GM21576 (cell line): ENCODE measurements around the gene PSAP.
A peak's percentile ranks its signal among the peaks of the same experiment; 100 is the strongest.

Experiments used
- ATAC-seq: cut with Tn5 transposase; IDR thresholded peaks from one replicate; pipeline ENCODE4 v1.9.1; 2021; ENCODE audit warnings: mild to moderate bottlenecking, moderate library complexity; ENCODE audit not compliant: unreplicated experiment

PSAP gene

DNA sequence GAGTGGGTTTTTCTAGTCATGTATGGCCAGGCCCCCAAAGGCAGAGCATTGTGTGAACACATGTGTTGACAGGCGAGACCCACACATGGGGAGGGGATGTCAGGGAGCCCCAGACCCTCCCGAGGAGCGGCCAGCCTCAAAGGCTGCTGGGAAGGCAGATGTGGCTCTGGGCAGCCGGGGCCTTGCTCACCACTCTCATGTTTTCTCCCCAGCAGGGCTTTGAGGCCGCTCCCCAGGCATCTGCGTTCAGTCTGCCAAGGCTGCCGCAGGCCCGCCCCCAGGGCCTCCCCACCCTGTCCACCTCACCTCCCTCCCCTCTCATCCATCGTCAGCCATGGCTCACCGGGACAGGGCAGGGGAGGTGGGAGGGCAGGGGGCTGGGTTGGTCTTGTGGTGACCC is 61.2 kb downstream of the PSAP start:
- ATAC-seq = no peak

DNA sequence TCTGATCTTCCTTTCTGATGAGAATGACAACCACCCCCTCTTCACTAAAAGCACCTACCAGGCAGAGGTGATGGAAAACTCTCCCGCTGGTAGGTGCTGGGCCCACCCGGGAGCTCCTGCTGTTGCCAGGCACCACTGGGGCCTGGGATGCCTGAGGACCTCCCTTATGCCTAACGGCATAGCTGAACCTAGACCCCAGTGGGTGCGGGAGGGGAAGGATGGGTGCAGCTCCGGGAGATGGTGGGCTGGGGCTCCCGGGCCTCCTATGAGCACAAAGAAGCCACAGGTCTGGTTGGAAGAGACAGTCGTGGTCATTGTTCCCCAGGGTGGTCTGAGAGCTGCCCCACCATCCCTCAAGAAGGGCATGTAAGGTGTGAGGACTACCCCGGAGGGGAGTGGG is 62.1 kb downstream of the PSAP start:
- no peak for ATAC-seq

DNA sequence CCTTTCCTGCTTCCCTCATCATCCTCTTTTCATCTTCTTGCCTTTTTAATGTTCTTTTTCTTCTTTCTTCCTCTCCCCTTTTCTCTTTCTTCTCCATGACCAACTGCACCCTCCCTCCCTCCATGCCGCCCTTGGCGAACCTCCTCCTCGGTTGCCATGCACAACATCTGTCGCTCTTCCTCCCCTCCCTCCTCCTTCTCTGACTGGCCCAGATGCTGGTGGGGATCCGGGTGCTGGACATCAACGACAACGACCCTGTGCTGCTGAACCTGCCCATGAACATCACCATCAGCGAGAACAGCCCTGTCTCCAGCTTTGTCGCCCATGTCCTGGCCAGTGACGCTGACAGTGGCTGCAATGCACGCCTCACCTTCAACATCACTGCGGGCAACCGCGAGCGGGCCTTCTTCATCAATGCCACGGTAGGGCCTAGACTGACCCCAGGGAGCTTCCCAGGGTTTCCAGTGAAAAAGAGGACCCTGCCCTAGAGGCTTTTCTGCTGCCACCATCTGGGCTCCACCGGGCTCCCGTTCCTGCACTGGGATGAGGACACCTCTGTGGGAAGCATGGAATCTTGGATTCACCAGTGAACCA is 66.3 kb downstream of the PSAP start:
- no peak for ATAC-seq

- ATAC-seq = no peak
Observed at GRCh38 chr10:71783917-71784678, 67.0 kb downstream of the PSAP start.

DNA sequence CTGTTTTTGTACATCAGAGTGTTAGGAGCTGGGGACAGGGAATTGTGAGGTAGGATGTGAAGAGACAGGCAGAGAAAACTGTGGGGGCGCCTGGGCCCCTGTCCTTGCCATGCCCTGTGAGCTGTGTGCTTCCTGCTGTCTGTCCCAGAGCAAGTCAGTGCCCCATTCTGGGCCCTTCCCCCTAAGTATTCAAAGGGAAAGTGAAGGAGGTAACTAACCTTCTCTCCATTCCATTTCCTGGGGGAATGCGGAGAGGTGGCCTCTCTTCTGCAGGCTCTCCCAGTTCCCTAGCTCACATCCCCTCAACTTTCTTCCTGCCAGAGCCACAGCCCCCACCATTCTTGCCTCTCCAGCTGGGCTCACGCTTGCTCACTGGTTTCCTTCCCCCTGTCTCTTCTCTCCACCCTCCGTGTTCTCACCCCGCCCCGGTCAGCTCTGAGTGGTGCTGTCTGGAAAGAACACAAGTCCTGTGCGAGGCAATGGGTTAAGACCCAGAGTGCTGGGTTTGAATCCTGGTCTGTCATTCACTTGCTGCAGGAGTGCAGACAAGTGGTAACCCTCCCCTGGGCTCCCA is 68.0 kb downstream of the PSAP start:
- no peak for ATAC-seq

DNA sequence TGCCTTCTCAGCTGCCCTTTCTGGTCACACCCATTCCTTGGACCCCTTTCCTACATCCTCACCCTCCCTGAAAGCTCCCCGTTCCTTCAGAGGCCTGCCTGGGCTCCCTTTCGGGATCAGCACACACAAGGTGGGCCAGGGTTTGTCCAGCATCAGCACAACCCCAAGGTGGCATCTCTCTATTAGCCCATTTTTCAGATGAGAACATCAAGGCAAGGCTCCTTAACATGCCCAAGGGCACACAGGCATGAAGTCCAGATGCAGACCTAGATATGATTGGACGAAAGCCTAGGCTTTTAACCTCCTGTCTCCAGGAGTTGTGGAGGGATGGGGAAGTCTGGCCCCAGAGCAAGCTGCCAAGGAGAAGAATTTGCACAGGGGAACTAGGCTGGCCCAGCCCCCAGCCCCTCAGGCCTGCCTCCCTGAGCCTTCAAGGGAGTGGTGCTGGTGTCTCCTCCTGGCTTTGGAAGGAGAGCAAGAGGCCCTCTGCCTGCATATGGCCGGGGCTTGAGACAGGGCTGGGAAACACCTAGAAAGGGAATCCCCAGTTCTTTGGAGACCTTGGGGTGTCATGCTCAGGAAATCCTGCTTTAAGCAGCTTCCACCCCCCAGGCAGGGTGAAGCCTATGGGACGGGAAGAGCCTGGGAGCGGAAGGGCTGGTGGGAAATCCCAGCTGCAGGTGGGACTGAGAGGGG is 68.7 kb downstream of the PSAP start:
- ATAC-seq = no peak

GRCh38 chr10:71780719-71781118 is 70.3 kb downstream of the PSAP start:
- no peak for ATAC-seq

- no peak for ATAC-seq
Observed at GRCh38 chr10:71780156-71780555, 70.9 kb downstream of the PSAP start.

DNA sequence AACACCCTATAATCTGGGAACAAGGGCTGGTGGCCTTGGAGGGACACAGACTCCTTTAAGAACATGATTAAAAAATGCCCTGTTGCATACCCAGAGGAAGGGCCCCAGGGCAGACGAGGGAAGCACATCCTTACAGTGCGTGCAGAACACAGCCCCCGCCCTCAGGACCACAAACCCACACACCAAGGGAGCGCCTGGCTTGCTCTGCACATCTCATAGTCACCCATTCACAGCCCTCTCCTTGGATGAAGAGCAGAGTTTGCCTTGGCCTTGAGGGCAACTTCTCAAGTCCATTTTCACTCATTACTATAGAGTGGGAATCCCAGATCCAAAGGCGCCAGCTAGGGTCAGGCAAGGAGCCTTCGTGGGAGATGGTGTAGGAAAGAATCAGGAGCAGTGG is 71.4 kb downstream of the PSAP start:
- ATAC-seq = no peak

- no peak for ATAC-seq
Observed at GRCh38 chr10:71778071-71778825, 72.8 kb downstream of the PSAP start.

GRCh38 chr10:71777213-71777985 is 73.7 kb downstream of the PSAP start:
- ATAC-seq = no peak

DNA sequence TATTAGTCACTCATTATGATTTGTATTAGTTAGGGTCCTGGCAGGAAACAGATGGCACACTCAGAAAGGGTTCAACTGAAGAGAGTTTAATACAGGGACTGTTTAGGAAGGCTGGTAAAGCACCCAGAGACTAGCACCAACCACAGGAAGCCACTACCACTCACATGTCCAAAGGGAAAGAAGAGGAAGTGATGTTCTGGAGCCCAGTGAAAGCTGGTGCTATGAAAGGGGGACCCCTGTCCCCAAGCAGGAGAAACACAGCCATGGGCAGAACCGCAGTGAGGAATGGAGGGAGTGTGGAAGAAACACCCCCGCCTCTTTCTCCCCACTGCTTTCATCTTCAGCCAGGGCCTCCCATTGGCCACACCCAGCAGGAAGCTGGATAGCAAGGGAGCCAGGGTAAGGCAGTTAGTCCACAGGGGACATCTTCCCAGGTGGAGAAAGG is 74.5 kb downstream of the PSAP start:
- ATAC-seq = no peak

GRCh38 chr10:71774916-71775702 is 75.9 kb downstream of the PSAP start:
- ATAC-seq = no peak

DNA sequence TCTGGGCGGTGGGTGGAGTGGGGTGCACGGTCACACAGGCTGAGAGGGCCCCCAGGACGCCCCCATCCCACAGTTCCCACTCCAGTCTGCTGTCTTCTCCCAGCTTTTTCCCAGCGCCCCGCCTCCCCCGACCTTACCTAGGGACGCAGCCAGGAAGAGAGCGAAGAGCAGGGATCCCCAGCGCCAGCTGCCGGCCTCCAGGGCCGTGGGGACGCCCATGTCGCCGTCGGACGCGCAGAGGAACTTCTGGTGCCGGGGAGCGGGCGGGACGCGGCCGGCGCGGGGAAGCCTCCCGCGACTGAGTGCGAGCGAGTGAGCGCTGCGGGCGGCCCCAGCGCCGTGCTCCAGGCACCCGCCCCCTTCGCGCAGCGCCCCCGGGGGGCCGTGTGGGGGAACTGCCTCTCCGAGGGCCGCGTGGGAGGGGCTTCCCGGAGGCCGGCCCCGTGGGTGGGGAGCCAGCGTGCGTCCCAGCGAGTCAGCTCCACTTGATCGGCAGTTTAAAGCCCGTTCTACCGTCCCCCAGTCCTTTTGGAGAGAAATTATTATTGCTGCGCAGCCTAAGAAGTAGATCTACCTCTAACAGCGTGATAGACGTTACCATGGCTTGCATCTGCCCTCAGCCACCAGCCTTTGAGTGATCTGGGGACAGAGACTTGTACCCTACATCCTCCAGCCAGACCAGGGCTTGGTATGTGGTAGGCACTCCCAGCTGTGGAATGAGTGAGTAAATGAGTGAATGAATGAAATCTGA is 77.7 kb downstream of the PSAP start, which contains the start of gene VSIR:
VSIR (minus strand) TSS at position 300 of the 751 bp plus-strand sequence; CDS start at position 219, 81 bp downstream.
- peak; percentile 57 for ATAC-seq

DNA sequence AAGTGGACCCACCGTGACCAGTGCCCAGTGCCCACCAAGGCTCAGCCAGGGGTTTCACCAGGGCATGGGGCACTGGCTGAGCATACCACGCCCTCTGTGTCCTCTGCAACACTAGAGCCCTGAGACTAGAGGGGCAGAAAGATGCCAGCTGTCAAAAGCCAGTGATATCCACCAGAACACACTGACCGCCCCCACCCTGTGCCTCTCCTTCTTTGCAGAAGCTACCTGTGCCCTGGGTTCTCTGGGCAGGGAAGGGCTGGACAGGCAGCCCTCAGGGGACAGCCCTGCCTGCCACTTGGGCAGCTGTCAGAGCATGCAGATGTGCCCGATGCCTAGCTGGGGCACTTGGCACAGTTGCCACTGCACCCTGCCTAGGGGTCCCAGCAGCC is 78.2 kb downstream of the PSAP start:
- ATAC-seq = no peak

- ATAC-seq = no peak
Observed at GRCh38 chr10:71771821-71772617, 79.0 kb downstream of the PSAP start.

DNA sequence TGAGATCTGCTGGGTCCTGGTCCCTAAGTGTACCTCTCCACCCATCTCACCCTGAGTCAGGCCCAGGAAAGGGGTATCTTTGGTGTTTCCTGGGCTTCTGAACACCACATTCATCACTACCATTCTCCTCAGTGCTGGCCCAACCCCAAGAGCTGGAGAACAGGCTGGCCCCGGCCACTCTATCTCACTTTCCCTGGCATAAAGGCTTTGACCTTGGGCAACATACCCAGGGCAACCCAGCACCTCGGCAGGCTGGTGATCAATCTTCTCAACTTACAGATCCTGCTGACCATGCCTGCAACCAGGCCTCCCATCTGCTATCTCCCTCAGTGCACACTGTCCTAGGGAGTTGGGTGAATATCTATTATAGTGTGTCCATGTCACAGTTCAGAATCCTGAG is 79.8 kb downstream of the PSAP start:
- ATAC-seq = no peak

- no peak for ATAC-seq
Observed at GRCh38 chr10:71770789-71771188, 80.3 kb downstream of the PSAP start.
